ENCODE measurements around the gene EGR2. TPM values are rescaled to one million over a fixed set of nuclear protein-coding genes. Genes with fewer than 3 reads are reported as not detected.

Gene EGR2
- 1.3 TPM for polyA plus RNA-seq (2012; ENCODE audit: insufficient read depth, insufficient read length)

GRCh38 chr10:62816331-62817120, at the start of gene EGR2:
Gene EGR2, minus strand, starts transcription at chr10:62816366. Its CDS starts 337 bp downstream, at chr10:62816029.
- DNase-seq (ENCODE audit: low read depth, low spot score): peak; percentile 97
- H3K4me3 ChIP-seq (ENCODE audit: low read length): peak within 1 kb of the TSS; percentile 61

DNA sequence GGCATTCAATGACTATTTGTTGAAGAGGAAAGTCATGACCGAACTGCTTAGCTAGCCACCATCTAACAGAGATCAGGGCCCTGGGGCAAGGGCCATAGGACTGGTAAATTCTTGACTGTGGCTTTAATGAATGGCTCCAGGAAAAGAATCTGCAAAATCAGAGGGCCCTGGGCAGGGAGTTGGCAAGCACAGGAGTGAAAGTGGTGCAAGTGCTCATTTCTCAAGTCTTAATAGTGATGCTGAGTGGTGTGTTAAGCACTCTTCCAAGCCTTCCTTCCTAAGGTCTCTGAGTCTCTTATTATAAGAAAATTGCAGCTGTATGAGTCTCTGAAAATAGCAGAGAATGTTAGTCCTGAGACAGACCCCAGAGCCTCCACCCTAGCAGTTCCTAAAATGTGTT, 46.3 kb upstream of the EGR2 start:
- H3K4me3 ChIP-seq (ENCODE audit: low read length): no peak overlapping the region
- no peak for DNase-seq (ENCODE audit: low read depth, low spot score)

GRCh38 chr10:62861507-62861906, 45.3 kb upstream of the EGR2 start:
- no peak overlapping the region for H3K4me3 ChIP-seq (ENCODE audit: low read length)
- DNase-seq (ENCODE audit: low read depth, low spot score): no peak

- H3K4me3 ChIP-seq (ENCODE audit: low read length): no peak overlapping the region
- peak; percentile 7 for DNase-seq (ENCODE audit: low read depth, low spot score)
Observed at GRCh38 chr10:62860946-62861345, 44.8 kb upstream of the EGR2 start.

DNA sequence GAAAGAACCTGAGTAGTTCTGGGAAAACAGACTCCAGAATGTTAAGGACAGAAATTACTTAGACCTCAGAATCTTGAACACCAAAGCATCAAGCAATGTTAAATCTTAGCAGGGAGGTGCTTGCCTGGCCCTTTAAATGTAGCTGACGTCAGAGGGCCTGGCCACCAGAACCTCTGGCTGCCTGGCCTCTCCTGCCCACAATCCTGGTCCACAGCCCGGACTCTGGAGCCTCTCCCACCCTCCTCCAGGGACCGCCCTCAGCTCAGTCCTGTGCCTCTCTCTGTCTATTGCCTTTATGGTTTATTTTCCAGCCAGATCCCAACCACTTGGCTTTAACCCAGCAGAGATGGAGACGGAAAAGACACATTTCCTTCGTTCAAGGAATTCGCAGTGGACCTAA, 42.2 kb upstream of the EGR2 start:
- H3K4me3 ChIP-seq (ENCODE audit: low read length): no peak overlapping the region
- DNase-seq (ENCODE audit: low read depth, low spot score): no peak

DNA sequence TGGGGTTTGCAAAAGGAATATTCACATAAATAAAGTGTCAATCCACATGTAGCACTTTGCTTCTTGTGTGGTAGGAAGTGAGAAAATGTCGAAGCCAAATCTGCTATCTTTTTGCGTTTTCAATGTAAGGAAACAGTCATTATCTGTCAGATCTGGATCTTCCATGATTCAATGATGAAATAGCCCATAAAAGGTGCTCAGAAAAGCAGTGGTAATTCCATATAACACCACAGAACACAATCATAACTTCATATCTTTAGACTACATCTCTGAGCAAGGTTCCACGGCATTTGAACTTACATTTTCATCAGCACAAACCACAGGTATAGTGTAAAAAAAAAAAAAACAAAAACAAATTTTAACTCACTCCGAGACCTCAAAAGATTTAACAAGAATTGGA, 39.9 kb upstream of the EGR2 start:
- no peak overlapping the region for H3K4me3 ChIP-seq (ENCODE audit: low read length)
- DNase-seq (ENCODE audit: low read depth, low spot score): peak; percentile 25

DNA sequence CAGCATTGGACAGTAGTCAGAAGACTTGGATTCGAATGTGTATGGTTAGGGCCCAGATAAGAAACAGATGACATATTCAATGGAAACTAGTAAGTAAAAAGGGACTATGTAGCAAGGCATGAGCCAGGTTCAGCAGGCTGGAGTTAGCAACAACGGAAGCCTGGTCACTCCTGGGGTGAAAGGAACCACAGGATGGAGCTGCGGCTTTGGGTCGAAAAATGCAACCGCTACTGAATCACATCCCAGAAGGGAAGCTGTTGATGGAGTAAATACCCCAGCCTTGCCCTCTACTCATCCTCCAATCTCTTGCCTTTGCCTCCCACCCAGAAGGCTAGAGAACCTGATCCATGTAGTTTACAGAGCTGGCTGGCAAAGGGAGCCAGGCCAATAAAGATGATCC, 37.5 kb upstream of the EGR2 start:
- no peak for DNase-seq (ENCODE audit: low read depth, low spot score)
- H3K4me3 ChIP-seq (ENCODE audit: low read length): no peak overlapping the region

GRCh38 chr10:62852961-62853702, 37.0 kb upstream of the EGR2 start:
- DNase-seq (ENCODE audit: low read depth, low spot score): no peak
- H3K4me3 ChIP-seq (ENCODE audit: low read length): no peak overlapping the region

GRCh38 chr10:62851442-62851841, 35.3 kb upstream of the EGR2 start:
- no peak overlapping the region for H3K4me3 ChIP-seq (ENCODE audit: low read length)
- peak; percentile 15 for DNase-seq (ENCODE audit: low read depth, low spot score)

DNA sequence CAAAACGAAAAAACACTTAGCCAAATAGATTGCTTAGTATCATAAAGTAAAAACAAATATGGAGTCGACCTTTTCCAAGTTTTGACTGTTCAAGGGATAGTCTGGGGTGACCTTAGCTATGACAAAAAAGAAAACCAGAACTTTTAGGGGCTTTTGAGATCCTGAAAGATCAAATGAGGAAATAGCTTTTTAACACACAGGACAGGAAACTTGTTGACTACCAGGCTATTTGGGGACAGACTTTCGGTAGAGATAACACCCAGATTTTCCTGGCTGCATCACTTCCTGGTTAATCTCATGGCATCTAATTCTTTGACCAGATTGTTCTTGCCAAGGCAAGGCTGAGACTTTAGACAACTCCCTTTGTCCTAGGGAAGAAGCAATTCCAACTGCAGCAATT, 34.5 kb upstream of the EGR2 start:
- H3K4me3 ChIP-seq (ENCODE audit: low read length): no peak overlapping the region
- no peak for DNase-seq (ENCODE audit: low read depth, low spot score)

- DNase-seq (ENCODE audit: low read depth, low spot score): no peak
- H3K4me3 ChIP-seq (ENCODE audit: low read length): no peak overlapping the region
Observed at GRCh38 chr10:62847433-62847832, 31.3 kb upstream of the EGR2 start.

- no peak overlapping the region for H3K4me3 ChIP-seq (ENCODE audit: low read length)
Observed at GRCh38 chr10:62844280-62845011, 28.3 kb upstream of the EGR2 start.

GRCh38 chr10:62843600-62843999, 27.4 kb upstream of the EGR2 start:
- H3K4me3 ChIP-seq (ENCODE audit: low read length): no peak overlapping the region
- peak; percentile 40 for DNase-seq (ENCODE audit: low read depth, low spot score)

More at GRCh38 chr10:62844280-62845011, 28.3 kb upstream of the EGR2 start:
- DNase-seq (ENCODE audit: low read depth, low spot score): no peak

DNA sequence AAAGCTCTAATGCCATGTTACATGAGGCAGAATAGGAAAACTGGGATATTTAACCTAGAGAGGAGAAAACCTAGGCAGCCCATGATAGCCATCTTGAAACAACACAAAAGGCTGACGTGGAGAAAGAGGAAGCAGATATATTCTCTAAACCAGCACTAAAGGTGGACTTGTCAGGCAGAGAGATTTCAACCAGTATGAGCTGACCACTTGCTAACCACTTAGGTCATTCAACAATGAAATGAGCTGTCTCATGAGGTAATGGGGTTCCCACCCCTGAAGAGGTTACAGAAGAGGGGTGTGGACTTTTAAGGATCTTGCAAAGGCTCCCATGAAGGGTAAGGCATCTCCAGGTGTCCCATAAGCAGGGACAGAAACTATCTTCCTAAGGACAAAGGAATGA, 26.8 kb upstream of the EGR2 start:
- no peak overlapping the region for H3K4me3 ChIP-seq (ENCODE audit: low read length)
- DNase-seq (ENCODE audit: low read depth, low spot score): no peak

GRCh38 chr10:62839590-62839989, 23.4 kb upstream of the EGR2 start:
- H3K4me3 ChIP-seq (ENCODE audit: low read length): no peak overlapping the region
- DNase-seq (ENCODE audit: low read depth, low spot score): no peak

- DNase-seq (ENCODE audit: low read depth, low spot score): no peak
- no peak overlapping the region for H3K4me3 ChIP-seq (ENCODE audit: low read length)
Observed at GRCh38 chr10:62831346-62831745, 15.2 kb upstream of the EGR2 start.

DNA sequence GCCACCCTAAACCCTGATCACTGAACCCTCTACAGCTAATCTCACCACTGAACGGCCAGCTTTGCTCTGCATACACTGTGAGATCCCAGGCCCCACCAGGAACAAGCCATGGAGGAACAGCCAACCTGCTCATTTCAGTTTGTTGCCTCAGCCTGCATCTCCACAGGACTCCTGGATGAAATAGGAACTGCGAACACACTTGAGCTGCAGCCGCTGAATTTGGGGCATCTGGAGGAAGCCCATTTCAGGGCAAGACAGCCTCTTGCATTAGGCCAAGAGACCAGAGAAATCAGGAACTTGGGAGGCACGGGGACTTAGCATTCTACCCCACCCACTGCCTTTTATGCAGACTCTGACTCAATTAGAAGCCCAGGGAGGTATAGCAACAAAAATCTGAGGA, 14.5 kb upstream of the EGR2 start:
- no peak overlapping the region for H3K4me3 ChIP-seq (ENCODE audit: low read length)
- DNase-seq (ENCODE audit: low read depth, low spot score): no peak

DNA sequence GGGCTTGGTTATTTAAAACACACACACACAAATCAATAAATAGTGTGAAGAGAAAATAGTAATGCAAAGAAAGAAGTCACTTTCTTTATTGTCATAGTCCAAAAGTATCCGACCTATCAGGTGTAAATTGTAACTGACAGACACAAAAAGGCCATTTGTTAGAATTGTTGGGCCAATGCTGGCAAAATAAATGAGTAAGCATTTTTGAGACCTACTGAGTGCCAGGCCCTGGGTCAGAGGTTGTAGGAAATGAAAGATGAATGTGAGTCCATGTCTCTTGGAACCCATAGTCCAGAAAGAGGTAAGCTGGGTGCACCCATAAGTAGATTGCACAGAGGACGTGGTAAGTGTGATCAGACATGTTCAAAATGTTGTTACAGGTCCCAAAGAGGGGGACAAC, 13.5 kb upstream of the EGR2 start:
- no peak for DNase-seq (ENCODE audit: low read depth, low spot score)
- no peak overlapping the region for H3K4me3 ChIP-seq (ENCODE audit: low read length)

DNA sequence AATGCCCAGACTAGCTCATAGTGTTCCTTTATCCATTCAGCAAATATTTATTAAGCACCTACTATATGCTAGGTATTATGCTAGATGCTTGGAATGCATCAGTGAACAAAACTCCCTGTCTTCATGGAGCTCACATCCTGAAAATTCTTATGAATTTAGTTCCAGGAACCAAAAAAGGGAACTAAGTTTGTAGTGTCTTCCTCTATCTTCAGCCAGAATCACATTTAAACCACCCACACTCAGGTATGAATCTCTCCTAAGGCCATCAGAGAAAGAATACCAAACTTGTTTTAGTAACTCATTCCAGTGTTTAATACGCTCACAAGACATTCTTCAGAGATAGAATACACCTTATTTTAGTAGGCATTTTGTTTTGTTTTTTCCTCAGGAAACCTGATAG, 10.1 kb upstream of the EGR2 start:
- H3K4me3 ChIP-seq (ENCODE audit: low read length): no peak overlapping the region
- no peak for DNase-seq (ENCODE audit: low read depth, low spot score)

GRCh38 chr10:62820586-62820985, 4.4 kb upstream of the EGR2 start:
- no peak overlapping the region for H3K4me3 ChIP-seq (ENCODE audit: low read length)
- DNase-seq (ENCODE audit: low read depth, low spot score): no peak

Measured in Jurkat, Clone E6-1 (cell line).